Testis (tissue), 5 donors: Measurements from ENCODE around the gene TRAPPC3. TPM values are rescaled to one million over a fixed set of nuclear protein-coding genes. Genes with fewer than 3 reads are reported as not detected.
"Not testable (repeated sequence)": the region's sequence is repeated elsewhere in the genome, so short reads cannot be mapped to it uniquely, and the experiment has no call there.

ENCODE experiments used
- DNase-seq: peaks from one replicate; pipeline ENCODE4 v3.0.0-alpha.2; 2019
- H3K27ac ChIP-seq, 2 donors: fragments of 200-600 bp; sonication (generic); one replicate each; pipeline ENCODE4 v1.5.1; 2019
- H3K27me3 ChIP-seq: fragments of 200-600 bp; sonication (generic); one replicate; pipeline ENCODE4 v1.5.1; 2019
- H3K36me3 ChIP-seq: fragments of 200-600 bp; sonication (generic); one replicate; pipeline ENCODE4 v1.5.1; 2017; ENCODE audit warnings: low read depth; ENCODE audit errors: missing control alignments
- H3K4me1 ChIP-seq: fragments of 200-600 bp; sonication (generic); one replicate; pipeline ENCODE4 v1.5.1; 2019
- H3K4me3 ChIP-seq, 2 donors: fragments of 200-600 bp; sonication (generic); one replicate each; pipeline ENCODE4 v1.5.1; 2017 to 2019
- H3K9me3 ChIP-seq: fragments of 200-600 bp; sonication (generic); one replicate; pipeline ENCODE4 v1.5.1; 2017
- CTCF ChIP-seq, 3 experiments: fragments of 450-650 bp in 2 of 3; fragments of 200-600 bp in 1 of 3; sonication (generic) in 1 of 3; IDR thresholded peaks; one replicate each; pipeline ENCODE4 v1.5.1; 2016 to 2019; ENCODE audit warnings: antibody characterized with exemption in 3 of 3, mild to moderate bottlenecking in 2 of 3, moderate library complexity in 1 of 3
- POLR2A ChIP-seq: fragments of 450-650 bp; IDR thresholded peaks from one replicate; pipeline ENCODE4 v1.6.1; 2017; ENCODE audit warnings: antibody characterized with exemption, mild to moderate bottlenecking, moderate library complexity
- WGBS, 2 donors: methylation state at CpG; one replicate each; pipeline ENCODE4 v1.1.5; 2018; 5-methylcytosine and 5-hydroxymethylcytosine counted together
- intact Hi-C: fragments of 100-400 bp; cut with DNase I; formaldehyde crosslinking; loops from one replicate; pipeline ENCODE4 v1.15.1; 2023; ENCODE audit warnings: low total_unique reads
- long read RNA-seq, 2 donors: transcript quantifications; one replicate each; lab custom pipeline, GENCODE V29; 2026
- polyA plus RNA-seq: library from polyadenylated mRNA; stranded (reverse); fragments of 350-450 nt; fragmentation: Illumina TruSeq; extraction: RNeasy Lipid Tissue Mini Kit (QIAGEN cat#74804); gene quantifications from one replicate; pipeline ENCODE4 v1.2.3, GENCODE V29; 2014; ENCODE audit warnings: low read depth, low replicate concordance; ENCODE audit not compliant: insufficient read depth
- total RNA-seq, 2 donors: library from RNA; depleted of rRNA; stranded (reverse); fragments of >200 nt; gene quantifications; one replicate each; pipeline ENCODE4 v1.2.3, GENCODE V29; 2016

TRAPPC3 gene
- 100 to 1,000 TPM; 109 to 146 TPM for total RNA-seq
- polyA plus RNA-seq, result 111 TPM
- long read RNA-seq, donor 1, transcript TRAPPC3-204 (5 exons, 1,265 nt), result major isoform, 43 of 49 reads
- long read RNA-seq, donor 1, partial matches to known transcripts, result 0 of 49 reads
- long read RNA-seq, donor 1, other reads (novel, unspliced or antisense), result 0 of 49 reads
- long read RNA-seq, donor 2, transcript TRAPPC3-204 (5 exons, 1,265 nt), result major isoform, 23 of 24 reads
- long read RNA-seq, donor 2, partial matches to known transcripts, result 0 of 24 reads
- long read RNA-seq, donor 2, other reads (novel, unspliced or antisense), result 0 of 24 reads

GRCh38 chr1:36149237-36149972 lies at the start of gene TRAPPC3:
TRAPPC3 (minus strand) TSS chr1:36149486; CDS start chr1:36149378, 108 bp downstream.
- H3K27me3 ChIP-seq, result no peaks in the 10 kb centered on the region
- H3K27ac ChIP-seq, result peak within 1 kb of the TSS; percentile 87 to 94
- TF ChIP-seq POLR2A (peak; percentile 78), CTCF (IDR thresholded peaks at IDR 0.05) (peak; percentile 86 to 99 (median 95))
- H3K9me3 ChIP-seq, result no peaks in the 10 kb centered on the region
- H3K4me3 ChIP-seq, result peak within 1 kb of the TSS; percentile 90 to 95
- 0 to 1% methylated on average over 20 to 62 of the region's 62 CpGs for WGBS, 2 donors
- peak; percentile 100 for DNase-seq
- no peaks in the 10 kb centered on the region for H3K36me3 ChIP-seq
- intact Hi-C loops, result no loop called here
- peaks cover 32% of the 10 kb centered on the region for H3K4me1 ChIP-seq

- H3K27ac ChIP-seq, result no peak overlapping the region
- 91 to 94% methylated on average over 5 of the region's 5 CpGs for WGBS, 2 donors
- intact Hi-C loops, result no loop called here
These were observed 49.4 kb upstream of the TRAPPC3 start for GRCh38 chr1:36198641-36199040.

GRCh38 chr1:36196805-36197204 lies 47.5 kb upstream of the TRAPPC3 start:
- 93 to 95% methylated on average over 3 to 12 of the region's 12 CpGs for WGBS, 2 donors

More at GRCh38 chr1:36198641-36199040, 49.4 kb upstream of the TRAPPC3 start:
- no peak for DNase-seq
- no peaks in the 10 kb centered on the region for H3K27me3 ChIP-seq
- no peak overlapping the region for H3K4me3 ChIP-seq
- H3K36me3 ChIP-seq, result no peaks in the 10 kb centered on the region
- no peaks in the 10 kb centered on the region for H3K9me3 ChIP-seq
- H3K4me1 ChIP-seq, result peaks cover 10% of the 10 kb centered on the region
- TF ChIP-seq CTCF (IDR thresholded peaks at IDR 0.05) (no peak), POLR2A (no peak)

DNA sequence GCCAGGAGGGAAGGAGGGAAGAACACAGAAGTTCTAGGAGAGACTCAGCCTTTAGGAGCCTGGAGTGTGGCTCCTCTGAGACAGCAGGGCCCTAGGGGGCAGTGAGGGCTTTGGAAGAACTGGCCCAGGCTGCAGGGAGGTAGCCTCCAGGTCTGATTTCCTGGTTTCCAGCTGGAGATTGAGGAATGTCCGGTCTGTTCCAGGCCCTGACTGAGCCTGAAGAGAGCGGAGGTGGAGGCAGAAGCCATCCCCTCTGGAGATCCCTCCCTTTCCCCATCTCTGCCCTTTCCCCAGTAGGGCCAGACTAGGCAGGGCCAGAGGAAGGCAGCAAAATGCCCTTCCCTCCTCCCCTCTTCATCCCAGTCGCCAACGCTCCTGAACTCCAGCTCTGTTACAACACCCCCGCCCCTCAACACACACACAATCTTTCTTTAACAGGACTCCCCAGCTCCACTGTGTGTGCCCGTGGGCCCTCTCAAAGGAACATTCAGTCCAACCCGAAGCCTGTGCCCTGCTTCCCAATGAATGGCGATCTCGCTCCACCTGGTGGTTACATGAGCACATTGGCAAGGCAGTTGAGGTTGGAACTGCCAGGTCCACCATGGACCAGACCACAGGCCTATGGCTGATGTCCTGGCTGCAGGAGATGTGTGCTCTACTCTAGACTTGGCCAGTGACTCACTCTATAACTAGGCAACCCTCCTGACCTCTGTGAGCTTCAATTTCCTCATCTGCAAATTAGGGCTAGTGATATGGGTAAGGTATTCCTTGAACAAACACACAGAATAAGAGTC lies 38.7 kb upstream of the TRAPPC3 start:
- peaks cover 7% of the 10 kb centered on the region for H3K4me1 ChIP-seq
- H3K4me3 ChIP-seq, result no peak overlapping the region
- peak; percentile 73 to 91 (median 89) for TF ChIP-seq CTCF (IDR thresholded peaks at IDR 0.05)
- TF ChIP-seq POLR2A, result no peak
- H3K36me3 ChIP-seq, result no peaks in the 10 kb centered on the region
- intact Hi-C loops, result no loop called here
- 18 to 22% methylated on average over 9 of the region's 9 CpGs for WGBS, 2 donors
- no peaks in the 10 kb centered on the region for H3K27me3 ChIP-seq
- no peaks in the 10 kb centered on the region for H3K9me3 ChIP-seq
- peak overlapping the region; percentile 46 to 69 for H3K27ac ChIP-seq
- peak; percentile 90 for DNase-seq

More at GRCh38 chr1:36196805-36197204, 47.5 kb upstream of the TRAPPC3 start:
- DNase-seq, H3K27ac ChIP-seq, H3K27me3 ChIP-seq, intact Hi-C loops, H3K9me3 ChIP-seq, H3K4me1 ChIP-seq, H3K4me3 ChIP-seq, H3K36me3 ChIP-seq: not testable (repeated sequence)
